SK-N-SH (cell line): ENCODE measurements around the gene ANKMY2. TPM values are rescaled to one million over a fixed set of nuclear protein-coding genes. Genes with fewer than 3 reads are reported as not detected.

Experiments used
- CTCF ChIA-PET: fragments of 300-600, 350-600 bp; formaldehyde crosslinking; extraction: SDS; loops from one replicate; lab custom pipeline; 2021; lab: Yijun Ruan, JAX
- POLR2A ChIA-PET: fragments of 350-600 bp; sonication (Branson Sonifier 250); formaldehyde crosslinking; extraction: SDS; loops from one replicate; lab custom pipeline; 2020; ENCODE audit warnings: antibody characterized with exemption, inconsistent platforms; lab: Yijun Ruan, JAX
- DNase-seq: peaks from one replicate; pipeline ENCODE4 v3.0.0; 2012
- H2AFZ ChIP-seq: fragments of 200-600 bp; sonication (generic); 2 replicates; pipeline ENCODE4 v1.8.1; 2016; ENCODE audit warnings: antibody characterized with exemption, mild to moderate bottlenecking, low read depth
- H3F3A ChIP-seq: fragments of 200-600 bp; sonication (generic); replicated peaks from 2 replicates; pipeline ENCODE3; 2016; ENCODE audit warnings: antibody characterized with exemption, mild to moderate bottlenecking; ENCODE audit not compliant: insufficient read depth
- H3K27ac ChIP-seq, 2 experiments: fragments of 200-500 bp in 1 of 2; fragments of 200-600 bp in 1 of 2; sonication (Bioruptor generic) in 1 of 2; sonication (generic), shearing (Covaris generic) in 1 of 2; 2 replicates each; pipeline versions ENCODE4 v1.5.1 to v1.6.1; 2014 to 2016; ENCODE audit warnings: low read depth in 2 of 2, inconsistent platforms in 1 of 2, low read length in 1 of 2, mild to moderate bottlenecking in 1 of 2, mixed read lengths in 1 of 2
- H3K27me3 ChIP-seq: fragments of 200-600 bp; sonication (generic), shearing (Covaris generic); 2 replicates; pipeline ENCODE4 v1.6.1; 2016; ENCODE audit warnings: mixed run types; ENCODE audit not compliant: insufficient read depth
- H3K36me3 ChIP-seq, 2 experiments: fragments of 200-500 bp in 1 of 2; fragments of 200-600 bp in 1 of 2; sonication (Bioruptor generic) in 1 of 2; sonication (generic) in 1 of 2; replicated peaks in 1 of 2; 2 replicates each; pipeline versions ENCODE3 to v1.5.1; 2014 to 2016; ENCODE audit warnings: low read length in 1 of 2, mild to moderate bottlenecking in 1 of 2; ENCODE audit not compliant: insufficient read depth in 2 of 2, control insufficient read depth in 1 of 2
- H3K4me1 ChIP-seq, 2 experiments: fragments of 200-500 bp in 1 of 2; fragments of 200-600 bp in 1 of 2; sonication (Bioruptor generic) in 1 of 2; sonication (generic), shearing (Covaris generic) in 1 of 2; 2 replicates each; pipeline versions ENCODE4 v1.5.1 to v1.6.1; 2014 to 2016; ENCODE audit warnings: low read depth in 1 of 2, low read length in 1 of 2, mixed run types in 1 of 2; ENCODE audit not compliant: insufficient read depth in 2 of 2, control insufficient read depth in 1 of 2
- H3K4me2 ChIP-seq: fragments of 200-600 bp; sonication (generic), shearing (Covaris generic); 2 replicates; pipeline ENCODE4 v1.6.1; 2017; ENCODE audit warnings: mixed run types
- H3K4me3 ChIP-seq, 2 experiments: fragments of 200-500 bp in 1 of 2; fragments of 200-600 bp in 1 of 2; sonication (Bioruptor generic) in 1 of 2; sonication (generic), shearing (Covaris generic) in 1 of 2; 2 replicates each; pipeline versions ENCODE4 v1.5.1 to v1.8.1; 2014 to 2016; ENCODE audit warnings: low read depth in 2 of 2, inconsistent platforms in 1 of 2, low read length in 1 of 2, mild to moderate bottlenecking in 1 of 2, mixed read lengths in 1 of 2, moderate library complexity in 1 of 2
- H3K79me2 ChIP-seq: fragments of 200-600 bp; sonication (generic); 2 replicates; pipeline ENCODE4 v1.8.1; 2017; ENCODE audit warnings: mild to moderate bottlenecking; ENCODE audit not compliant: insufficient read depth
- H3K9ac ChIP-seq: fragments of 200-600 bp; sonication (generic); 2 replicates; pipeline ENCODE4 v1.6.1; 2017; ENCODE audit warnings: mixed run types
- H3K9me2 ChIP-seq: fragments of 200-600 bp; sonication (generic); 2 replicates; pipeline ENCODE4 v1.6.1; 2017; ENCODE audit warnings: mixed run types
- H3K9me3 ChIP-seq: fragments of 200-600 bp; sonication (generic); 2 replicates; pipeline ENCODE4 v1.6.1; 2017; ENCODE audit warnings: mixed run types, mild to moderate bottlenecking, moderate library complexity
- H4K20me1 ChIP-seq: fragments of 200-600 bp; sonication (generic); 2 replicates; pipeline ENCODE4 v1.6.1; 2017; ENCODE audit warnings: mild to moderate bottlenecking, mixed run types; ENCODE audit not compliant: insufficient read depth
- ELF1 ChIP-seq: IDR thresholded peaks from 2 replicates; pipeline ENCODE4 v1.4.0; 2012
- EP300 ChIP-seq, 2 experiments: IDR thresholded peaks; 2 replicates each; pipeline versions ENCODE4 v1.4.0 to v1.6.1; 2012; ENCODE audit warnings: borderline replicate concordance in 1 of 2, low read depth in 1 of 2, low read length in 1 of 2
- FOXJ3 ChIP-seq: sonication (generic); formaldehyde crosslinking; IDR thresholded peaks from 2 replicates; pipeline ENCODE4 v1.5.1; 2020; ENCODE audit warnings: mild to moderate bottlenecking, missing genetic modification reagents
- JUND ChIP-seq: IDR thresholded peaks from 2 replicates; pipeline ENCODE4 v1.4.0; 2012
- MXI1 ChIP-seq: IDR thresholded peaks from 2 replicates; pipeline ENCODE4 v1.6.1; 2012; ENCODE audit warnings: mild to moderate bottlenecking, low read depth, low read length, improper control_type of control experiment
- NFIC ChIP-seq: IDR thresholded peaks from 2 replicates; pipeline ENCODE4 v1.4.0; 2012; ENCODE audit warnings: borderline replicate concordance
- POLR2AphosphoS5 ChIP-seq: IDR thresholded peaks from 2 replicates; pipeline ENCODE4 v1.6.1; 2012; ENCODE audit warnings: low read depth, low read length
- RXRA ChIP-seq: IDR thresholded peaks from 2 replicates; pipeline ENCODE4 v1.4.0; 2012; ENCODE audit warnings: low read depth, mild to moderate bottlenecking, borderline replicate concordance
- SIN3A ChIP-seq: IDR thresholded peaks from 2 replicates; pipeline ENCODE4 v1.6.1; 2012; ENCODE audit warnings: low read depth, mild to moderate bottlenecking, low read length, moderate library complexity, borderline replicate concordance
- TEAD4 ChIP-seq: IDR thresholded peaks from 2 replicates; pipeline ENCODE4 v1.4.0; 2012; ENCODE audit warnings: mild to moderate bottlenecking, borderline replicate concordance; ENCODE audit not compliant: insufficient read depth
- USF2 ChIP-seq: fragments of 150-350 bp; IDR thresholded peaks from 2 replicates; pipeline ENCODE4 v1.6.1; 2017; ENCODE audit warnings: antibody characterized with exemption, low read length, low read depth, borderline replicate concordance
- WGBS: methylation state at CpG from one replicate; pipeline ENCODE4 v1.1.6; 2017; ENCODE audit warnings: low lambda C conversion rate; 5-methylcytosine and 5-hydroxymethylcytosine counted together
- polyA plus RNA-seq, 3 experiments: library from polyadenylated mRNA; depleted of rRNA; stranded (reverse); fragments of >200 nt; gene quantifications; 2 replicates each; pipeline ENCODE4 v1.2.3, GENCODE V29; 2012
- TF ChIP-seq, protein P1 (sequence below): IDR thresholded peaks from 2 replicates; pipeline ENCODE4 v1.4.0; 2012; ENCODE audit warnings: low read depth

Gene ANKMY2
- polyA plus RNA-seq, 1 of the 3 experiments (the other 2 are of a cell fraction), result 15.8 TPM

DNA sequence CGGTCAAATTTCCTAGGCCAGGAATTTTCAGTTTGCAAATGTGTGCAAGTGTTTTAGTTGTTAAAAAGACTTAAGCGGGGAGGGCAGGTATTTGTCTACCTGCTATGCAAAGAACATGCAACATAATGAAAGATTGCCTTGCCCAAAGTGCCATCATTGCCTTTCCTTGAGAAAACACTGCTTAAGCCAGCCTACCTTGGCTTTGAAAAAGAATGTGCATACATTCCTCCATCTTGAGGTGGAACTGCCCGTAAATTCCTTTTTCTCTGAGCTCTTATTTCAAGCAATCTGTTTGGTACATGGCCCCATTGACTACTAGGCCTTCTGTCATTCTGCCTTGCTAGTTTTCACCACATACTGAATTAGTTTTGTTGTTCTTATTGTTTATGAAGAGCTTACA is 29.7 kb upstream of the ANKMY2 start:
- no peak overlapping the region for H3K9ac ChIP-seq
- DNase-seq, result no peak
- no peaks in the 10 kb centered on the region for H3K9me2 ChIP-seq
- ChIA-PET CTCF (interaction anchor here (1.0 to 1.1 kb wide), 3 partner anchors 16 to 243 kb away, joined by 3 to 4 read pairs (median 3); no protein-coding TSS in a partner anchor), POLR2A (interaction anchor here (1.1 kb wide), 1 partner anchor 29 kb away, joined by 4 read pairs; the partner anchor contains the start of genes ANKMY2 and BZW2)
- no peaks in the 10 kb centered on the region for H3K27me3 ChIP-seq
- TF ChIP-seq NFIC (no peak), FOXJ3 (no peak), RXRA (no peak), USF2 (no peak), SIN3A (no peak)
- TF ChIP-seq, protein P1, sequence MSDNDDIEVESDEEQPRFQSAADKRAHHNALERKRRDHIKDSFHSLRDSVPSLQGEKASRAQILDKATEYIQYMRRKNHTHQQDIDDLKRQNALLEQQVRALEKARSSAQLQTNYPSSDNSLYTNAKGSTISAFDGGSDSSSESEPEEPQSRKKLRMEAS, result no peak
- peaks cover under 1% of the 10 kb centered on the region for H3F3A ChIP-seq
- no peaks in the 10 kb centered on the region for H3K9me3 ChIP-seq
- H3K4me2 ChIP-seq, result no peak overlapping the region
- H3K79me2 ChIP-seq, result peaks cover 28% of the 10 kb centered on the region; the same call in 1 of the 2 replicates
- 93% methylated on average over 3 of the region's 3 CpGs for WGBS
- H3K4me1 ChIP-seq, result peaks cover 0 to 3% of the 10 kb centered on the region in 2 experiments; a peak in 3 of 4 replicates
- no peak overlapping the region for H3K27ac ChIP-seq
- peaks cover 20 to 57% of the 10 kb centered on the region in 2 experiments for H3K36me3 ChIP-seq
- no peak overlapping the region for H2AFZ ChIP-seq
- H4K20me1 ChIP-seq, result no peaks in the 10 kb centered on the region
- H3K4me3 ChIP-seq, result no peak overlapping the region

- Histone ChIP-seq H3K4me1 (peaks cover 7 to 31% of the 10 kb centered on the region in 2 experiments; a peak in 3 of 4 replicates), H3K4me3 (no peak overlapping the region), H2AFZ (no peak overlapping the region), H3K9me3 (no peaks in the 10 kb centered on the region), H3K79me2 (peaks cover 35% of the 10 kb centered on the region; the same call in 1 of the 2 replicates), H4K20me1 (no peaks in the 10 kb centered on the region), H3K4me2 (no peak overlapping the region), H3K27me3 (no peaks in the 10 kb centered on the region), H3K9me2 (no peaks in the 10 kb centered on the region), H3K9ac (no peak overlapping the region), H3K36me3 (peaks cover 20 to 33% of the 10 kb centered on the region in 2 experiments), H3F3A (peaks cover 30% of the 10 kb centered on the region), H3K27ac (no peak overlapping the region)
- ChIA-PET POLR2A (no interaction called here), CTCF (interaction anchor here (0.6 to 1.1 kb wide), 2 partner anchors 8 to 411 kb away, joined by 3 read pairs; no protein-coding TSS in a partner anchor)
- TF ChIP-seq TEAD4 (no peak), JUND (no peak), EP300 (IDR thresholded peaks at IDR 0.05; ENCODE audit: borderline replicate concordance in 1 of 2, low read depth in 1 of 2, low read length in 1 of 2) (no peak), MXI1 (no peak), ELF1 (no peak), POLR2AphosphoS5 (no peak)
- WGBS, result 93% methylated on average over 3 of the region's 3 CpGs
- no peak for DNase-seq
Observed at GRCh38 chr7:16671811-16672210, 26.3 kb upstream of the ANKMY2 start.
